Kidney (tissue), 14 donors: Measurements from ENCODE around the gene IGF1R. TPM values are rescaled to one million over a fixed set of nuclear protein-coding genes. Genes with fewer than 3 reads are reported as not detected.

Experiments
- DNase-seq, 5 donors: peaks; one replicate each; pipeline ENCODE4 v3.0.0-alpha.2; 2013 to 2020
- FAIRE-seq: peaks from 2 replicates; lab custom pipeline; 2012; peaks lifted over from hg19 to GRCh38; lab: Jason Lieb, UNC
- H3K27ac ChIP-seq, 2 donors: one replicate each; pipeline ENCODE4 v1.7.0; 2013; ENCODE audit warnings: low read depth in 2 of 2, low read length in 2 of 2, inconsistent platforms in 1 of 2
- H3K27me3 ChIP-seq: one replicate; pipeline ENCODE4 v1.7.1; 2013; ENCODE audit warnings: low read length, inconsistent platforms; ENCODE audit not compliant: control insufficient read depth, insufficient read depth
- H3K36me3 ChIP-seq, 3 donors: one replicate each; pipeline versions ENCODE4 v1.7.0 to v1.7.1; 2013; ENCODE audit warnings: low read length in 3 of 3, control low read depth in 1 of 3, inconsistent platforms in 1 of 3; ENCODE audit not compliant: insufficient read depth in 3 of 3, control insufficient read depth in 2 of 3
- H3K4me1 ChIP-seq, 3 donors: one replicate each; pipeline versions ENCODE4 v1.7.0 to v1.7.1; 2013; ENCODE audit warnings: low read length in 3 of 3, inconsistent platforms in 1 of 3, low read depth in 1 of 3; ENCODE audit not compliant: control insufficient read depth in 2 of 3, insufficient read depth in 2 of 3
- H3K4me3 ChIP-seq, 3 donors: one replicate each; pipeline versions ENCODE4 v1.7.0 to v1.8.1; 2013; ENCODE audit warnings: low read length in 3 of 3, control low read depth in 1 of 3, inconsistent platforms in 1 of 3
- H3K9ac ChIP-seq, 3 donors: one replicate each; pipeline versions ENCODE4 v1.7.0 to v1.7.1; 2013; ENCODE audit warnings: low read length in 3 of 3, control low read depth in 1 of 3, inconsistent platforms in 1 of 3
- H3K9me3 ChIP-seq, 3 donors: one replicate each; pipeline versions ENCODE4 v1.7.0 to v1.7.1; 2013; ENCODE audit warnings: low read length in 3 of 3, control low read depth in 1 of 3, inconsistent platforms in 1 of 3; ENCODE audit not compliant: control insufficient read depth in 2 of 3, insufficient read depth in 1 of 3
- intact Hi-C: fragments of 100-400 bp; cut with DNase I; formaldehyde crosslinking; loops from one replicate; pipeline ENCODE4 v1.11.1; 2022
- polyA plus RNA-seq: library from polyadenylated mRNA; stranded (reverse); fragments of 350-450 nt; fragmentation: Illumina TruSeq; extraction: RNeasy Lipid Tissue Mini Kit (QIAGEN cat#74804); gene quantifications from one replicate; pipeline ENCODE4 v1.2.3, GENCODE V29; 2014; ENCODE audit warnings: low read depth, low replicate concordance; ENCODE audit not compliant: insufficient read depth
- total RNA-seq: library from RNA; stranded (reverse); fragmentation: NEBNext Ultra II Directional; extraction: Animal tissue kit (Norgen Biotek cat#: 25700); gene quantifications from one replicate; pipeline ENCODE4 v1.2.1, GENCODE V29; 2021
- TF ChIP-seq, protein P1 (sequence below): IDR thresholded peaks from 3 replicates; pipeline ENCODE4 v1.5.1; 2012; ENCODE audit warnings: mild to moderate bottlenecking, moderate library complexity, borderline replicate concordance; ENCODE audit not compliant: insufficient read depth; ENCODE audit errors: extremely low read depth
- donor health status: control.
- donor health status: control.
- donor health status: control.
- donor health status: control.
- donor health status: control.
- donor health status: DM: yes; HTN: yes; CAD: no.
- donor health status: Normal renal cell carcinoma (clear cell type).

Gene IGF1R
- total and polyA plus RNA-seq, 2 donors from 2014 or later: 6.5 to 73.2 TPM

DNA sequence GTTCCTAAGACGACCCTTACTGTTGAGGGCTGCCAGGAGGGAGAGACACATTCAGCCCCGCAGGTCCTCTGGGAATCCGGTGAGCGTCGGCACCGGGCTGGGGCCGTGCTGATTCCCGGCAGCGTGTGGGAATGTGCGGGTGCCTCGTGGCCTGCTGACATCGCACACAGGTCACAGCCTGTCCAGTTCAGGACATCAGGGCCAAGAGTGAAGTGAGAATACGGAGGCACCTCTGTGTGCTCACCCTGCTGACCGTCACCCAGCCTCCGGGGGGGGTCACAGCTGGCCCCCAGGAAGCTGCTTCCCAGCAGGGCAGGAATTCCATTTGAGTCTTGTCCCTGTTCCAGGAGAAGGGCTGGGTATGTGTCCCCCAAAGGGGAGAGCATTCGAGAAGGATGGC lies 305.6 kb downstream of the IGF1R start:
- intact Hi-C loops: no loop called here
- no peak for DNase-seq
- TF ChIP-seq, protein P1, sequence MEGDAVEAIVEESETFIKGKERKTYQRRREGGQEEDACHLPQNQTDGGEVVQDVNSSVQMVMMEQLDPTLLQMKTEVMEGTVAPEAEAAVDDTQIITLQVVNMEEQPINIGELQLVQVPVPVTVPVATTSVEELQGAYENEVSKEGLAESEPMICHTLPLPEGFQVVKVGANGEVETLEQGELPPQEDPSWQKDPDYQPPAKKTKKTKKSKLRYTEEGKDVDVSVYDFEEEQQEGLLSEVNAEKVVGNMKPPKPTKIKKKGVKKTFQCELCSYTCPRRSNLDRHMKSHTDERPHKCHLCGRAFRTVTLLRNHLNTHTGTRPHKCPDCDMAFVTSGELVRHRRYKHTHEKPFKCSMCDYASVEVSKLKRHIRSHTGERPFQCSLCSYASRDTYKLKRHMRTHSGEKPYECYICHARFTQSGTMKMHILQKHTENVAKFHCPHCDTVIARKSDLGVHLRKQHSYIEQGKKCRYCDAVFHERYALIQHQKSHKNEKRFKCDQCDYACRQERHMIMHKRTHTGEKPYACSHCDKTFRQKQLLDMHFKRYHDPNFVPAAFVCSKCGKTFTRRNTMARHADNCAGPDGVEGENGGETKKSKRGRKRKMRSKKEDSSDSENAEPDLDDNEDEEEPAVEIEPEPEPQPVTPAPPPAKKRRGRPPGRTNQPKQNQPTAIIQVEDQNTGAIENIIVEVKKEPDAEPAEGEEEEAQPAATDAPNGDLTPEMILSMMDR: no peak

DNA sequence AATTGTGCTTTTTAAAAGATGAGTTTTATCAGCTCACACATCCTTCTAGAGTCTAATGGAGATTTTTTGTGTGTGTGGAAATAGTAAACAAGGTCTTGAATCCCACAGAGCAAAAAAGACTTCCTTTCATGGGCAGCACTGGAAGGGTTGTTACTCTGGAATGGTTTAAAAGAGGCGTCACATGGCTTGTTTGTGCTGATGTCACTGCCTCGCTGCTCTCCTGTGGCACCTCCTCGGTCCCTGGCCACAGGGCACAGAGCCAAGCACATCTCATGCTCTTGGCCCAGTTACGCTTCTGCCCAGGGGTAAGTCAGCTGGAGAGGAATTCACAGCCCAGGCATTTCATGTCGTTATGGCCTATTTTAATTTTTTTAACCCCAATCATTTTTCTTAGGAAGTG lies 306.1 kb downstream of the IGF1R start:
- H3K27ac ChIP-seq: peak overlapping the region; percentile 64 to 80
- peak overlapping the region in 1 of 3 donors; percentile 38 for H3K9ac ChIP-seq
- TF ChIP-seq, protein P1: no peak
- H3K36me3 ChIP-seq: peaks cover 0 to 49% (median 9%) of the 10 kb centered on the region in 3 donors
- FAIRE-seq (peak; percentile 13), DNase-seq (peak in 2 of 5 donors; percentile 46 to 94)
- peaks cover 0 to 22% (median 15%) of the 10 kb centered on the region in 3 donors for H3K4me1 ChIP-seq
- no peaks in the 10 kb centered on the region for H3K27me3 ChIP-seq
- no peaks in the 10 kb centered on the region for H3K9me3 ChIP-seq
- intact Hi-C loops: no loop called here
- no peak overlapping the region for H3K4me3 ChIP-seq

More for the DNA sequence above, 305.6 kb downstream of the IGF1R start:
- Histone ChIP-seq H3K9ac (peak overlapping the region in 1 of 3 donors; percentile 38), H3K36me3 (peaks cover 0 to 51% (median 11%) of the 10 kb centered on the region in 3 donors), H3K4me1 (peaks cover 0 to 22% (median 15%) of the 10 kb centered on the region in 3 donors), H3K9me3 (no peaks in the 10 kb centered on the region), H3K4me3 (no peak overlapping the region), H3K27ac (peak overlapping the region; percentile 64 to 80), H3K27me3 (no peaks in the 10 kb centered on the region)
- no peak for FAIRE-seq

GRCh38 chr15:98955331-98955730 lies 307.0 kb downstream of the IGF1R start:
- H3K4me1 ChIP-seq: peaks cover 0 to 22% (median 15%) of the 10 kb centered on the region in 3 donors
- intact Hi-C loops: no loop called here
- no peak overlapping the region for H3K4me3 ChIP-seq
- no peak for FAIRE-seq
- peak in 2 of 5 donors; percentile 22 to 82 for DNase-seq
- no peaks in the 10 kb centered on the region for H3K9me3 ChIP-seq
- H3K27me3 ChIP-seq: no peaks in the 10 kb centered on the region
- peak overlapping the region in 1 of 2 donors; percentile 60 for H3K27ac ChIP-seq
- H3K9ac ChIP-seq: peak overlapping the region in 1 of 3 donors; percentile 38
- TF ChIP-seq, protein P1: no peak
- peaks cover 0 to 40% (median 9%) of the 10 kb centered on the region in 3 donors for H3K36me3 ChIP-seq
